ENCODE results near the gene SPIN3. TPM values are rescaled to one million over a fixed set of nuclear protein-coding genes. Genes with fewer than 3 reads are reported as not detected.

The SPIN3 gene
- total and polyA plus RNA-seq, 2 of the 8 experiments (the other 6 are each of a cell fraction or from before 2014, with no cell fraction given) = 9.1 to 13.3 TPM

DNA sequence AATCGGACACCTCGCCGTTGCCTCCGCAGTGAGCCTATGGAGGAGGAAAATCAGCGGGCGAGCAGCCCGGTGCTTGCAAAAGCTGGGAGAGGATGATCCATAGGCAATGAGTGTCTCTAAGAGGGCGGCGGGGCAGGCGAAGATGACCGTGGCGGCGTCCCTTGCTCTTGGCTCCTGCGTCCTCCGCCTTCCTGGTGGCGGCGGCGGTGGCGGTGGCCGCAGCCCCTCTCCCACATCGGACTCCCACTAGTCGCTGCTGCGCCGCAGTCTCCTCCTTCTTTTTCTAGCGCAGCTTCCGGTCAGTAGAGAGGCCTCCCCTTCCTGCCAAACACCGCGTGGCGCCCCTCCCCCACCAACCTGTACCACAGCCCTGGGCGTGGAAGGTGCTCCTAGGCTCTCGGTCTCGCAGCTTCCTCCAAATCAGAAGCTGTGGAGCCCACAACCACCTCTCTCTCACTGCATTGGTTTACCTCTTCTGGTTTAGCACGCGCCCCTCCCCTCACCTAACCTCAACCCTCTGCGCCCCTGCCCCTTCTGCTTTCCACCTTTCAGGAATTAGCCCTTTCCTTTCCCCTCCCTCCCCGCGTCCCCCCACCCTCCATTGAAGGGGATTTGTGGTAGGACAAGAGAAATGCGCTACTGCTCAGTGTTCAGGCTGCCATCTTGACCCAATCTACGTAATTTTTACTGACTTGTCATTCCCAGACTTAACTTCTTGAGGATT lies at the start of gene SPIN3 (continued):
- TF ChIP-seq, protein P1, sequence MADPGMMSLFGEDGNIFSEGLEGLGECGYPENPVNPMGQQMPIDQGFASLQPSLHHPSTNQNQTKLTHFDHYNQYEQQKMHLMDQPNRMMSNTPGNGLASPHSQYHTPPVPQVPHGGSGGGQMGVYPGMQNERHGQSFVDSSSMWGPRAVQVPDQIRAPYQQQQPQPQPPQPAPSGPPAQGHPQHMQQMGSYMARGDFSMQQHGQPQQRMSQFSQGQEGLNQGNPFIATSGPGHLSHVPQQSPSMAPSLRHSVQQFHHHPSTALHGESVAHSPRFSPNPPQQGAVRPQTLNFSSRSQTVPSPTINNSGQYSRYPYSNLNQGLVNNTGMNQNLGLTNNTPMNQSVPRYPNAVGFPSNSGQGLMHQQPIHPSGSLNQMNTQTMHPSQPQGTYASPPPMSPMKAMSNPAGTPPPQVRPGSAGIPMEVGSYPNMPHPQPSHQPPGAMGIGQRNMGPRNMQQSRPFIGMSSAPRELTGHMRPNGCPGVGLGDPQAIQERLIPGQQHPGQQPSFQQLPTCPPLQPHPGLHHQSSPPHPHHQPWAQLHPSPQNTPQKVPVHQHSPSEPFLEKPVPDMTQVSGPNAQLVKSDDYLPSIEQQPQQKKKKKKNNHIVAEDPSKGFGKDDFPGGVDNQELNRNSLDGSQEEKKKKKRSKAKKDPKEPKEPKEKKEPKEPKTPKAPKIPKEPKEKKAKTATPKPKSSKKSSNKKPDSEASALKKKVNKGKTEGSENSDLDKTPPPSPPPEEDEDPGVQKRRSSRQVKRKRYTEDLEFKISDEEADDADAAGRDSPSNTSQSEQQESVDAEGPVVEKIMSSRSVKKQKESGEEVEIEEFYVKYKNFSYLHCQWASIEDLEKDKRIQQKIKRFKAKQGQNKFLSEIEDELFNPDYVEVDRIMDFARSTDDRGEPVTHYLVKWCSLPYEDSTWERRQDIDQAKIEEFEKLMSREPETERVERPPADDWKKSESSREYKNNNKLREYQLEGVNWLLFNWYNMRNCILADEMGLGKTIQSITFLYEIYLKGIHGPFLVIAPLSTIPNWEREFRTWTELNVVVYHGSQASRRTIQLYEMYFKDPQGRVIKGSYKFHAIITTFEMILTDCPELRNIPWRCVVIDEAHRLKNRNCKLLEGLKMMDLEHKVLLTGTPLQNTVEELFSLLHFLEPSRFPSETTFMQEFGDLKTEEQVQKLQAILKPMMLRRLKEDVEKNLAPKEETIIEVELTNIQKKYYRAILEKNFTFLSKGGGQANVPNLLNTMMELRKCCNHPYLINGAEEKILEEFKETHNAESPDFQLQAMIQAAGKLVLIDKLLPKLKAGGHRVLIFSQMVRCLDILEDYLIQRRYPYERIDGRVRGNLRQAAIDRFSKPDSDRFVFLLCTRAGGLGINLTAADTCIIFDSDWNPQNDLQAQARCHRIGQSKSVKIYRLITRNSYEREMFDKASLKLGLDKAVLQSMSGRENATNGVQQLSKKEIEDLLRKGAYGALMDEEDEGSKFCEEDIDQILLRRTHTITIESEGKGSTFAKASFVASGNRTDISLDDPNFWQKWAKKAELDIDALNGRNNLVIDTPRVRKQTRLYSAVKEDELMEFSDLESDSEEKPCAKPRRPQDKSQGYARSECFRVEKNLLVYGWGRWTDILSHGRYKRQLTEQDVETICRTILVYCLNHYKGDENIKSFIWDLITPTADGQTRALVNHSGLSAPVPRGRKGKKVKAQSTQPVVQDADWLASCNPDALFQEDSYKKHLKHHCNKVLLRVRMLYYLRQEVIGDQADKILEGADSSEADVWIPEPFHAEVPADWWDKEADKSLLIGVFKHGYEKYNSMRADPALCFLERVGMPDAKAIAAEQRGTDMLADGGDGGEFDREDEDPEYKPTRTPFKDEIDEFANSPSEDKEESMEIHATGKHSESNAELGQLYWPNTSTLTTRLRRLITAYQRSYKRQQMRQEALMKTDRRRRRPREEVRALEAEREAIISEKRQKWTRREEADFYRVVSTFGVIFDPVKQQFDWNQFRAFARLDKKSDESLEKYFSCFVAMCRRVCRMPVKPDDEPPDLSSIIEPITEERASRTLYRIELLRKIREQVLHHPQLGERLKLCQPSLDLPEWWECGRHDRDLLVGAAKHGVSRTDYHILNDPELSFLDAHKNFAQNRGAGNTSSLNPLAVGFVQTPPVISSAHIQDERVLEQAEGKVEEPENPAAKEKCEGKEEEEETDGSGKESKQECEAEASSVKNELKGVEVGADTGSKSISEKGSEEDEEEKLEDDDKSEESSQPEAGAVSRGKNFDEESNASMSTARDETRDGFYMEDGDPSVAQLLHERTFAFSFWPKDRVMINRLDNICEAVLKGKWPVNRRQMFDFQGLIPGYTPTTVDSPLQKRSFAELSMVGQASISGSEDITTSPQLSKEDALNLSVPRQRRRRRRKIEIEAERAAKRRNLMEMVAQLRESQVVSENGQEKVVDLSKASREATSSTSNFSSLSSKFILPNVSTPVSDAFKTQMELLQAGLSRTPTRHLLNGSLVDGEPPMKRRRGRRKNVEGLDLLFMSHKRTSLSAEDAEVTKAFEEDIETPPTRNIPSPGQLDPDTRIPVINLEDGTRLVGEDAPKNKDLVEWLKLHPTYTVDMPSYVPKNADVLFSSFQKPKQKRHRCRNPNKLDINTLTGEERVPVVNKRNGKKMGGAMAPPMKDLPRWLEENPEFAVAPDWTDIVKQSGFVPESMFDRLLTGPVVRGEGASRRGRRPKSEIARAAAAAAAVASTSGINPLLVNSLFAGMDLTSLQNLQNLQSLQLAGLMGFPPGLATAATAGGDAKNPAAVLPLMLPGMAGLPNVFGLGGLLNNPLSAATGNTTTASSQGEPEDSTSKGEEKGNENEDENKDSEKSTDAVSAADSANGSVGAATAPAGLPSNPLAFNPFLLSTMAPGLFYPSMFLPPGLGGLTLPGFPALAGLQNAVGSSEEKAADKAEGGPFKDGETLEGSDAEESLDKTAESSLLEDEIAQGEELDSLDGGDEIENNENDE (IDR thresholded peaks at IDR 0.05; ENCODE audit: insufficient replicate concordance, low read length) = no peak
- no peak for TF ChIP-seq TCF12 (IDR thresholded peaks at IDR 0.05; ENCODE audit: low read depth, low read length)
- no peak for TF ChIP-seq TAF7 (optimal IDR thresholded peaks at IDR 0.05; ENCODE audit: borderline replicate concordance, low read depth, low read length)
- no peak for TF ChIP-seq FOSL1 (IDR thresholded peaks at IDR 0.05; ENCODE audit: insufficient read depth, low read depth, low read length)
- TF ChIP-seq PHF8 (conservative IDR thresholded peaks at IDR 0.05; ENCODE audit: low read depth, low read length) = peak; percentile 85
- TF ChIP-seq, protein P2, sequence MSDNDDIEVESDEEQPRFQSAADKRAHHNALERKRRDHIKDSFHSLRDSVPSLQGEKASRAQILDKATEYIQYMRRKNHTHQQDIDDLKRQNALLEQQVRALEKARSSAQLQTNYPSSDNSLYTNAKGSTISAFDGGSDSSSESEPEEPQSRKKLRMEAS (IDR thresholded peaks at IDR 0.05) = peak; percentile 92
- TF ChIP-seq CTBP2 (IDR thresholded peaks at IDR 0.05; ENCODE audit: borderline replicate concordance, insufficient read depth, insufficient read length, low read length) = no peak
- TF ChIP-seq JUND (IDR thresholded peaks at IDR 0.05; ENCODE audit: low read length) = no peak
- no peak for TF ChIP-seq SIRT6 (IDR thresholded peaks at IDR 0.05; ENCODE audit: low read length)
- peak; percentile 50 for TF ChIP-seq KDM4A (IDR thresholded peaks at IDR 0.05; ENCODE audit: low read depth, low read length, severe bottlenecking)

All from H1 (cell line).